Tibial nerve (tissue), 4 donors: ENCODE measurements around the gene ZBTB20.

Source experiments
- EP300 ChIP-seq, 2 donors: sonication (generic); formaldehyde crosslinking; IDR thresholded peaks; one replicate each; pipeline ENCODE4 v1.6.1; 2017; ENCODE audit warnings: antibody characterized with exemption in 2 of 2, mild to moderate bottlenecking in 1 of 2
- POLR2A ChIP-seq, 2 donors: fragments of 450-650 bp; IDR thresholded peaks; one replicate each; pipeline ENCODE4 v1.6.1; 2017; ENCODE audit warnings: antibody characterized with exemption in 2 of 2, mild to moderate bottlenecking in 2 of 2, moderate library complexity in 2 of 2
- TF ChIP-seq, protein P1 (sequence below), 5 experiments: fragments of 200-600 bp in 3 of 5; fragments of 450-650 bp in 2 of 5; sonication (generic) in 3 of 5; IDR thresholded peaks; one replicate each; pipeline ENCODE4 v1.5.1; 2016 to 2019; ENCODE audit warnings: antibody characterized with exemption in 5 of 5, mild to moderate bottlenecking in 3 of 5, moderate library complexity in 2 of 5

DNA sequence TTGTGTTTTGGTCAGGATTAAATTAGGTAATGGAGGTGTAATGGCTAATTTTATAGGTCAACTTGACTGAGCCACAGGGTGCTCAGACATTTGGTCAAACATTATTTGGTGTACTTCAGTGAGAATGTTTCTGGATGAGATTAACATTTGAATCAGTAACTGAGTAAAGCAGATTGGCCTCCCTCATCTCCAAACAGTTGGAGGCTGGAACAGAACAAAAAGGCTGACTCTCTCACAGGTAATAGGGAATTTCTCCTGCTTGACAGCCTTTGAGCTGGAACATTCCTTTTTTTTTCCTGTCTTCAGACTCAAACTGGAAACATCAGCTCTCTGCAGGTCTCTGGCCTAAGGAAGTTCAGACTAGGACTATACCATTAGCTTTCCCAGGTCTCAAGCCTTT, 280.7 kb downstream of the ZBTB20 start:
- TF ChIP-seq, protein P1, sequence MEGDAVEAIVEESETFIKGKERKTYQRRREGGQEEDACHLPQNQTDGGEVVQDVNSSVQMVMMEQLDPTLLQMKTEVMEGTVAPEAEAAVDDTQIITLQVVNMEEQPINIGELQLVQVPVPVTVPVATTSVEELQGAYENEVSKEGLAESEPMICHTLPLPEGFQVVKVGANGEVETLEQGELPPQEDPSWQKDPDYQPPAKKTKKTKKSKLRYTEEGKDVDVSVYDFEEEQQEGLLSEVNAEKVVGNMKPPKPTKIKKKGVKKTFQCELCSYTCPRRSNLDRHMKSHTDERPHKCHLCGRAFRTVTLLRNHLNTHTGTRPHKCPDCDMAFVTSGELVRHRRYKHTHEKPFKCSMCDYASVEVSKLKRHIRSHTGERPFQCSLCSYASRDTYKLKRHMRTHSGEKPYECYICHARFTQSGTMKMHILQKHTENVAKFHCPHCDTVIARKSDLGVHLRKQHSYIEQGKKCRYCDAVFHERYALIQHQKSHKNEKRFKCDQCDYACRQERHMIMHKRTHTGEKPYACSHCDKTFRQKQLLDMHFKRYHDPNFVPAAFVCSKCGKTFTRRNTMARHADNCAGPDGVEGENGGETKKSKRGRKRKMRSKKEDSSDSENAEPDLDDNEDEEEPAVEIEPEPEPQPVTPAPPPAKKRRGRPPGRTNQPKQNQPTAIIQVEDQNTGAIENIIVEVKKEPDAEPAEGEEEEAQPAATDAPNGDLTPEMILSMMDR (IDR thresholded peaks at IDR 0.05): no peak
- TF ChIP-seq EP300 (IDR thresholded peaks at IDR 0.05) (no peak), POLR2A (IDR thresholded peaks at IDR 0.05) (no peak)
